ENCODE results near the gene PAAF1. TPM values are rescaled to one million over a fixed set of nuclear protein-coding genes. Genes with fewer than 3 reads are reported as not detected.
A peak's percentile ranks its signal among the peaks of the same experiment; 100 is the strongest.
"Not testable (repeated sequence)": the region's sequence is repeated elsewhere in the genome, so short reads cannot be mapped to it uniquely, and the experiment has no call there.

Gene PAAF1
- total RNA-seq, 1 donor from 2014 or later = 11.3 TPM

GRCh38 chr11:73936047-73936446, 59.2 kb downstream of the PAAF1 start:
- ATAC-seq (ENCODE audit: poor library complexity); DNase-seq; intact Hi-C loops (cut with DNase I): not testable (repeated sequence)

GRCh38 chr11:73939096-73939495, 62.3 kb downstream of the PAAF1 start:
- no peak for ATAC-seq (ENCODE audit: poor library complexity)
- intact Hi-C loops (cut with DNase I) = no loop called here
- no peak for DNase-seq

- intact Hi-C loops (cut with DNase I) = no loop called here
- ATAC-seq (ENCODE audit: poor library complexity) = no peak
- DNase-seq = no peak
Measured at GRCh38 chr11:73940801-73941570, 64.2 kb downstream of the PAAF1 start.

- DNase-seq = no peak
- intact Hi-C loops (cut with DNase I) = no loop called here
- ATAC-seq (ENCODE audit: poor library complexity) = no peak
Measured at GRCh38 chr11:73942010-73942409, 65.2 kb downstream of the PAAF1 start.

GRCh38 chr11:73944085-73944484, 67.3 kb downstream of the PAAF1 start:
- ATAC-seq (ENCODE audit: poor library complexity) (no peak), DNase-seq (no peak)
- intact Hi-C loops (cut with DNase I) = no loop called here

GRCh38 chr11:73944901-73945300, 68.1 kb downstream of the PAAF1 start:
- ATAC-seq (ENCODE audit: poor library complexity) (no peak), DNase-seq (no peak)
- intact Hi-C loops (cut with DNase I) = no loop called here

GRCh38 chr11:73945396-73945795, 68.6 kb downstream of the PAAF1 start:
- no peak for DNase-seq
- no peak for ATAC-seq (ENCODE audit: poor library complexity)
- intact Hi-C loops (cut with DNase I) = no loop called here

GRCh38 chr11:73946798-73947458, 70.1 kb downstream of the PAAF1 start:
- ATAC-seq (ENCODE audit: poor library complexity) (no peak), DNase-seq (no peak)
- intact Hi-C loops (cut with DNase I) = no loop called here

GRCh38 chr11:73949246-73949645, 72.4 kb downstream of the PAAF1 start:
- ATAC-seq (ENCODE audit: poor library complexity) = no peak
- intact Hi-C loops (cut with DNase I) = no loop called here
- no peak for DNase-seq

- intact Hi-C loops (cut with DNase I) = no loop called here
- ATAC-seq (ENCODE audit: poor library complexity) (no peak), DNase-seq (no peak)
Measured at GRCh38 chr11:73949912-73950311, 73.1 kb downstream of the PAAF1 start.

GRCh38 chr11:73950869-73951710, 74.3 kb downstream of the PAAF1 start, which contains the start of gene DNAJB13:
DNAJB13 (plus strand) TSS chr11:73951026; CDS start chr11:73951070, 44 bp downstream.
- DNase-seq = peak; percentile 30
- peak; percentile 25 for ATAC-seq (ENCODE audit: poor library complexity)
- intact Hi-C loops (cut with DNase I) = no loop called here

- intact Hi-C loops (cut with DNase I) = no loop called here
- no peak for ATAC-seq (ENCODE audit: poor library complexity)
- peak; percentile 2 for DNase-seq
Measured at GRCh38 chr11:73951797-73952196, 75.0 kb downstream of the PAAF1 start.

- ATAC-seq (ENCODE audit: poor library complexity) = no peak
- intact Hi-C loops (cut with DNase I) = no loop called here
Measured at GRCh38 chr11:73956876-73957653, 80.3 kb downstream of the PAAF1 start.

GRCh38 chr11:73957654-73958361, 81.0 kb downstream of the PAAF1 start:
- no peak for ATAC-seq (ENCODE audit: poor library complexity)
- intact Hi-C loops (cut with DNase I) = no loop called here
- peak; percentile 13 for DNase-seq

More at GRCh38 chr11:73956876-73957653, 80.3 kb downstream of the PAAF1 start:
- peak; percentile 35 for DNase-seq

GRCh38 chr11:73958521-73959141, 81.8 kb downstream of the PAAF1 start:
- DNase-seq = peak; percentile 6
- ATAC-seq (ENCODE audit: poor library complexity) = no peak
- intact Hi-C loops (cut with DNase I) = no loop called here

GRCh38 chr11:73961321-73961720, 84.5 kb downstream of the PAAF1 start:
- peak; percentile 12 for DNase-seq
- no peak for ATAC-seq (ENCODE audit: poor library complexity)
- intact Hi-C loops (cut with DNase I) = loop anchor here (10.0 kb wide), 3 partner anchors 63 to 483 kb away; no protein-coding TSS in a partner anchor

GRCh38 chr11:73962101-73962705, 85.4 kb downstream of the PAAF1 start:
- intact Hi-C loops (cut with DNase I) = loop anchor here (10.0 kb wide), 3 partner anchors 63 to 483 kb away; no protein-coding TSS in a partner anchor
- ATAC-seq (ENCODE audit: poor library complexity) = no peak
- DNase-seq = no peak

Measured in Right ventricle myocardium superior (tissue), 1 donor.